OCI-LY7 (cell line): ENCODE data around the gene SFI1. TPM values are rescaled to one million over a fixed set of nuclear protein-coding genes. Genes with fewer than 3 reads are reported as not detected.

Experiments used
- BruUV-seq: library from RNA; stranded (reverse); fragments of 400-500 nt; replicated peaks from 2 replicates; lab custom pipeline; 2021; lab: Mats Ljungman, UMichigan
- CTCF ChIA-PET: fragments of 300-600 bp; sonication (Branson Sonifier 250); formaldehyde crosslinking; loops from one replicate; lab custom pipeline; 2022; ENCODE audit warnings: antibody characterized with exemption; ENCODE audit not compliant: unreplicated experiment; lab: Charles Lee
- POLR2A ChIA-PET: fragments of 300-600 bp; sonication (Branson Sonifier 250); formaldehyde crosslinking; loops from one replicate; lab custom pipeline; 2022; ENCODE audit warnings: antibody characterized with exemption; lab: Charles Lee
- DNase-seq: peaks from one replicate; pipeline ENCODE4 v3.0.0-alpha.2; 2015; ENCODE audit warnings: low spot score
- H2AFZ ChIP-seq: fragments of 200-600 bp; sonication (generic), shearing (Covaris generic); 2 replicates; pipeline ENCODE4 v1.6.1; 2014; ENCODE audit warnings: mild to moderate bottlenecking, antibody characterized with exemption, low read length, moderate library complexity
- H3K27ac ChIP-seq: fragments of 200-600 bp; sonication (generic); 2 replicates; pipeline ENCODE4 v1.5.1; 2014; ENCODE audit warnings: mixed run types, low read depth, mild to moderate bottlenecking, moderate library complexity, low read length, inconsistent platforms; ENCODE audit not compliant: poor library complexity, severe bottlenecking
- H3K36me3 ChIP-seq: fragments of 200-600 bp; sonication (generic); 2 replicates; pipeline ENCODE4 v1.6.1; 2014; ENCODE audit warnings: mild to moderate bottlenecking, antibody characterized with exemption, low read length, moderate library complexity, mixed read lengths; ENCODE audit not compliant: insufficient read depth
- H3K4me1 ChIP-seq: fragments of 200-600 bp; sonication (generic); 2 replicates; pipeline ENCODE4 v1.5.1; 2014; ENCODE audit warnings: mild to moderate bottlenecking, low read length; ENCODE audit not compliant: insufficient read depth, poor library complexity, severe bottlenecking
- H3K4me2 ChIP-seq: fragments of 200-600 bp; sonication (generic); 2 replicates; pipeline ENCODE4 v1.6.1; 2014; ENCODE audit warnings: mild to moderate bottlenecking, low read length
- H3K4me3 ChIP-seq: fragments of 200-600 bp; sonication (generic); 2 replicates; pipeline ENCODE4 v1.5.1; 2014; ENCODE audit warnings: mild to moderate bottlenecking, low read depth, low read length; ENCODE audit not compliant: poor library complexity, severe bottlenecking
- H3K79me2 ChIP-seq: fragments of 200-600 bp; sonication (generic); 2 replicates; pipeline ENCODE4 v1.6.1; 2016; ENCODE audit warnings: low read depth, mild to moderate bottlenecking, low read length, moderate library complexity, mixed read lengths; ENCODE audit not compliant: insufficient read depth
- H3K9me2 ChIP-seq: fragments of 200-600 bp; sonication (generic); 2 replicates; pipeline ENCODE4 v1.6.1; 2016; ENCODE audit warnings: mild to moderate bottlenecking, low read length, mixed read lengths; ENCODE audit not compliant: insufficient read depth
- H3K9me3 ChIP-seq: fragments of 200-600 bp; sonication (generic); 2 replicates; pipeline ENCODE4 v1.6.1; 2014; ENCODE audit warnings: mild to moderate bottlenecking, mixed run types, low read length, mixed read lengths
- H4K20me1 ChIP-seq: fragments of 200-600 bp; sonication (generic); 2 replicates; pipeline ENCODE4 v1.6.1; 2014; ENCODE audit warnings: mild to moderate bottlenecking, antibody characterized with exemption, low read length, moderate library complexity, mixed read lengths; ENCODE audit not compliant: insufficient read depth
- EZH2phosphoT487 ChIP-seq: fragments of 200-600 bp; sonication (generic); IDR thresholded peaks from 2 replicates; pipeline ENCODE4 v1.6.1; 2018; ENCODE audit warnings: low read depth, borderline replicate concordance, mild to moderate bottlenecking, mixed run types, antibody characterized with exemption, low read length, moderate library complexity, mixed read lengths
- intact Hi-C: fragments of 100-400 bp; cut with micrococcal nuclease; formaldehyde crosslinking; loops from one replicate; pipeline ENCODE4 v1.10.0; 2022; ENCODE audit not compliant: unreplicated experiment
- total RNA-seq, 2 experiments: library from RNA; depleted of rRNA in 1 of 2; stranded (reverse); fragments of >200 nt in 1 of 2; shearing (Covaris generic) in 1 of 2; gene quantifications; 2 replicates each; pipeline ENCODE4 v1.2.3, GENCODE V29; 2014 to 2022
- TF ChIP-seq, protein P1 (sequence below): fragments of 200-600 bp; sonication (generic); conservative IDR thresholded peaks from 2 replicates; pipeline ENCODE4 v1.5.1; 2014; ENCODE audit warnings: mild to moderate bottlenecking, antibody characterized with exemption, low read length, moderate library complexity, mixed read lengths

The SFI1 gene
- total RNA-seq, 2 experiments from 2014 or later: 72.6 to 132 TPM

DNA sequence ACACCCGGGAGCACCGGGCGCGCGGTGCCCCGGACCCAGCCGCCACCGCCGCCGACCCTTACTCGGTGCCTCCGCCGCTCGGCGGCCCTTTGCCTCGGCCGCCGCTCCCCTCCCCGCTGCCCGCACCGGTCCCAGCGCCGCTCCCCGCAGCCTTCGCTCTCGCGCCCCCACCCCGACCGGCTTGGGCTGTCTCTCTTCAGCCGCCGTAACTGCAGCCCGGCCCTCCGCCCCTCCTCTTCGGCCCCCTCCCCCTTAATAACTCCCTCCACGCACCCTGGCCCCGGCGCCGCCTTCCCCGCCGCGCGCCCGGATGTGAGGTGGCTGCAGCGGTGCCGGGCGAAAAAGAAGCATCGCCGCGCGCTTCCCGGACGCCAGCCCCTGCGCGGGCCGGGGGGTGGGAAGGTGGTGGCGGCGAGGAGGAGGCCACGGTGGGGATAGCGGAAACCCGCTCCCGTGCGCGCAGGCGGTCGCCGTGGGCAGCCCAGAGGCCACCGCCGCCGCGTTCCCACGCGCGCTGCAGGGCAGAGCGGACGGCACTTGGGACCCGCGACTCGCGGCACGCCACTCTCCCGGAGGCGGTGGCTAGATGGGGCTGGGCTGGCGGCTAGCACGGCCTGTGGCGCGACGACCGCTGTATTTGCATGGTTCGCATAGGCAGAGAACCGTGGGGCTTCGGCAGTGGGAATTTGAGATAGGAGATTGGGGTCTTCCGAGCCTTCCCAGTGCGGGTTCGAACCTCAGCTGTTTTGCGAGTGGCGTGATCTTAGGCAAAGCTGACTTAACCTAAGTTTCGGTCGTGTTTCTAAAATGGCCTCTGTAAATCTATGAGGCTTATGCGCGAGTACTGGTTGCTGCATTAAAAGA lies 6.5 kb upstream of the SFI1 start, which contains the start of gene EIF4ENIF1:
Gene EIF4ENIF1, minus strand, starts transcription at position 211 of the 864 bp plus-strand sequence. CDS start 1,124 bp downstream, outside the sequence.
- CTCF ChIA-PET: interaction anchor here (0.5 kb wide), 1 partner anchor 268 kb away, joined by 3 read pairs; no protein-coding TSS in a partner anchor
- intact Hi-C loops: loop anchor here (1.0 to 10.0 kb wide), 5 partner anchors 140 to 985 kb away; partner anchors contain the start of genes DEPDC5, FBXO7, PATZ1 and PIK3IP1
- Histone ChIP-seq H4K20me1 (peaks cover 7% of the 10 kb centered on the region; the same call in 1 of the 2 replicates), H3K36me3 (peaks cover 25% of the 10 kb centered on the region), H3K4me2 (peak within 1 kb of the TSS; percentile 95), H3K4me1 (peaks cover 50% of the 10 kb centered on the region), H2AFZ (peak within 1 kb of the TSS; percentile 21; the same call in 1 of the 2 replicates), H3K79me2 (peaks cover 36% of the 10 kb centered on the region), H3K27ac (peak within 1 kb of the TSS; percentile 97), H3K9me3 (no peaks in the 10 kb centered on the region), H3K4me3 (peak within 1 kb of the TSS; percentile 79), H3K9me2 (no peaks in the 10 kb centered on the region)
- no peak for TF ChIP-seq EZH2phosphoT487
- TF ChIP-seq, protein P1, sequence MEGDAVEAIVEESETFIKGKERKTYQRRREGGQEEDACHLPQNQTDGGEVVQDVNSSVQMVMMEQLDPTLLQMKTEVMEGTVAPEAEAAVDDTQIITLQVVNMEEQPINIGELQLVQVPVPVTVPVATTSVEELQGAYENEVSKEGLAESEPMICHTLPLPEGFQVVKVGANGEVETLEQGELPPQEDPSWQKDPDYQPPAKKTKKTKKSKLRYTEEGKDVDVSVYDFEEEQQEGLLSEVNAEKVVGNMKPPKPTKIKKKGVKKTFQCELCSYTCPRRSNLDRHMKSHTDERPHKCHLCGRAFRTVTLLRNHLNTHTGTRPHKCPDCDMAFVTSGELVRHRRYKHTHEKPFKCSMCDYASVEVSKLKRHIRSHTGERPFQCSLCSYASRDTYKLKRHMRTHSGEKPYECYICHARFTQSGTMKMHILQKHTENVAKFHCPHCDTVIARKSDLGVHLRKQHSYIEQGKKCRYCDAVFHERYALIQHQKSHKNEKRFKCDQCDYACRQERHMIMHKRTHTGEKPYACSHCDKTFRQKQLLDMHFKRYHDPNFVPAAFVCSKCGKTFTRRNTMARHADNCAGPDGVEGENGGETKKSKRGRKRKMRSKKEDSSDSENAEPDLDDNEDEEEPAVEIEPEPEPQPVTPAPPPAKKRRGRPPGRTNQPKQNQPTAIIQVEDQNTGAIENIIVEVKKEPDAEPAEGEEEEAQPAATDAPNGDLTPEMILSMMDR: no peak
- no TSS peak for BruUV-seq
- peak; percentile 87 for DNase-seq
- POLR2A ChIA-PET: interaction anchor here (0.8 to 1.2 kb wide), 2 partner anchors 141 kb away, joined by 3 read pairs; no protein-coding TSS in a partner anchor

DNA sequence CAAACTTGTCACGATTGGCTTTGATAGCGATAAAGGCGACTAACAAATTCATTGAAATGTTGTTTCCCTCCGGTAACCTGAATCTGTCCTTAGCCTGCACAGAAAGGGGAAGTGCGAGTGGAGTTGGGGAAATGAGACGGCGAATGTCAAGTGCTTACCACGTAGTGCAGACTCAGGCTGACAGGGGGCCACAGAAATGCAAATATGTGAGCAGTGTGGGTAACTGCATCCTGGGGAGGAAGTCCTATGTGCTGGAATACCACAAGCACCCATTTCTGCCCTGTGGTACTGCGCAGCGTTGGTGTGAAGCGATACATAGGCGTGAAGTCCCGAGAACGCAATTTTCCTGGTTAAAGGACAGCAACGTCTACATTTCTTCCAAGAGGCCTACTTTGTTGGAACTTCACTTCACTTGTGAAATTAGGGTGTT lies 5.8 kb upstream of the SFI1 start:
- intact Hi-C loops: loop anchor here (1.0 to 10.0 kb wide), 5 partner anchors 140 to 984 kb away; partner anchors contain the start of genes DEPDC5, FBXO7, PATZ1 and PIK3IP1
- CTCF ChIA-PET: no interaction called here
- peak overlapping the region; percentile 95 for H3K4me2 ChIP-seq
- peak overlapping the region; percentile 21; the same call in 1 of the 2 replicates for H2AFZ ChIP-seq
- peaks cover 57% of the 10 kb centered on the region for H3K4me1 ChIP-seq
- no TSS peak for BruUV-seq
- peak overlapping the region; percentile 97 for H3K27ac ChIP-seq
- POLR2A ChIA-PET: interaction anchor here (0.8 kb wide), 1 partner anchor 140 kb away, joined by 3 read pairs; no protein-coding TSS in a partner anchor
- H3K79me2 ChIP-seq: peaks cover 33% of the 10 kb centered on the region
- H3K36me3 ChIP-seq: peaks cover 20% of the 10 kb centered on the region
- no peaks in the 10 kb centered on the region for H3K9me3 ChIP-seq
- peak; percentile 94 for DNase-seq
- peak overlapping the region; percentile 79 for H3K4me3 ChIP-seq
- TF ChIP-seq EZH2phosphoT487: no peak
- TF ChIP-seq, protein P1: no peak
- H3K9me2 ChIP-seq: no peaks in the 10 kb centered on the region
- H4K20me1 ChIP-seq: peaks cover 7% of the 10 kb centered on the region; the same call in 1 of the 2 replicates
